HG03060 (cell line): ENCODE measurements around the gene MT1M.
A peak's percentile ranks its signal among the peaks of the same experiment; 100 is the strongest.
"Not testable (repeated sequence)": the region's sequence is repeated elsewhere in the genome, so short reads cannot be mapped to it uniquely, and the experiment has no call there.

ENCODE experiments used
- ATAC-seq: cut with Tn5 transposase; IDR thresholded peaks from one replicate; pipeline ENCODE4 v1.9.1; 2021; ENCODE audit warnings: low read depth, moderate number of reproducible peaks; ENCODE audit not compliant: unreplicated experiment

Gene MT1M

GRCh38 chr16:56670620-56670934, 38.1 kb downstream of the MT1M start:
- ATAC-seq = no peak

- not testable (repeated sequence) for ATAC-seq
Measured at GRCh38 chr16:56671691-56672090, 39.2 kb downstream of the MT1M start.

- ATAC-seq = not testable (repeated sequence)
Measured at GRCh38 chr16:56672171-56672570, 39.7 kb downstream of the MT1M start.

- ATAC-seq = no peak
Measured at GRCh38 chr16:56672761-56673536, 40.5 kb downstream of the MT1M start.

- no peak for ATAC-seq
Measured at GRCh38 chr16:56673921-56674320, 41.5 kb downstream of the MT1M start.

GRCh38 chr16:56674570-56674969, 42.1 kb downstream of the MT1M start:
- not testable (repeated sequence) for ATAC-seq

- no peak for ATAC-seq
Measured at GRCh38 chr16:56675685-56676210, 43.3 kb downstream of the MT1M start.

GRCh38 chr16:56677474-56677873, 45.0 kb downstream of the MT1M start:
- no peak for ATAC-seq

GRCh38 chr16:56679078-56679730, 46.7 kb downstream of the MT1M start:
- no peak for ATAC-seq

- no peak for ATAC-seq
Measured at GRCh38 chr16:56679818-56680217, 47.4 kb downstream of the MT1M start.

- ATAC-seq = peak; percentile 50
Measured at GRCh38 chr16:56681939-56682702, 49.7 kb downstream of the MT1M start, which contains the start of gene MT1X. Gene MT1X (plus strand): TSS chr16:56682470. CDS start chr16:56682541, 71 bp downstream.

GRCh38 chr16:56682703-56683397, 50.4 kb downstream of the MT1M start:
- no peak for ATAC-seq
